NCI-H2171 (cell line): ENCODE data around the gene HLCS.

ENCODE experiments used
- DNase-seq: peaks from one replicate; lab custom pipeline; 2025; lab: John Stamatoyannopoulos, UW

Gene HLCS

GRCh38 chr21:36806103-36806502, 160.4 kb downstream of the HLCS start:
- no peak for DNase-seq

DNA sequence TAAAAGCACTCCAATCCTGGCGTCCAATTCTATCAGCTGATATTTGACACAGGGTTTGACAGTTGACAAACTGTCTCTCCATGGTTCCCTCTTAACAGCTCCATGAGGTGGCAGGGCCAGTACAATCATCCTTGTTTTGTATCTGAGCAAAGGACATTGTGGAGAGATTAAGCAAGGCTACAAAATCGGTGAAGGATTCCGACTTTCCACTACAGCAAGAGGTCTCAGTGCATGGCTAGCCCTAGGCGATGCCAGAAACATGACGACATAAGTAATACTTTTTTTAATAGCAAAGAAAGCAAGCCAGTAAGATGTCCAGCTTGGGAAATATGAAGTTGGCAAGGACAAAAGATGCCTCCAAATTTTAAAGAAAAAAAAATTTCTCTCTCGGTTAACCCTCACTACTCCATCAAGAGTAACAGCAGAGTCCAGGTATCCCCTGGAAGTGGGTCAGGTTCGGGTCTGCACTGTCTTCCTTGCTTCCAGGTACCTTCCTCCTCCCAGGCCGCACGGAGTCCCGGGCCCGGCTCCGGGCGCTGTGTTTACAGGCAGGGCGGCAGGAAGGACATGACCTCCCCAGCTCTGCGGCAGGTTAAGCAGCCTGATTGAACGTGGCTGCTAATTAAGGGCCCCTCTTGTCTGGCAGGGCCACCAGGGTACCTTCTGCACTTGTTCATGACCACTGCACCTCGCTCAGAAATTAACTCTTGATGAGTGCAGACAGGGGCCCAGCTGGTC, 161.4 kb downstream of the HLCS start:
- DNase-seq: no peak

DNA sequence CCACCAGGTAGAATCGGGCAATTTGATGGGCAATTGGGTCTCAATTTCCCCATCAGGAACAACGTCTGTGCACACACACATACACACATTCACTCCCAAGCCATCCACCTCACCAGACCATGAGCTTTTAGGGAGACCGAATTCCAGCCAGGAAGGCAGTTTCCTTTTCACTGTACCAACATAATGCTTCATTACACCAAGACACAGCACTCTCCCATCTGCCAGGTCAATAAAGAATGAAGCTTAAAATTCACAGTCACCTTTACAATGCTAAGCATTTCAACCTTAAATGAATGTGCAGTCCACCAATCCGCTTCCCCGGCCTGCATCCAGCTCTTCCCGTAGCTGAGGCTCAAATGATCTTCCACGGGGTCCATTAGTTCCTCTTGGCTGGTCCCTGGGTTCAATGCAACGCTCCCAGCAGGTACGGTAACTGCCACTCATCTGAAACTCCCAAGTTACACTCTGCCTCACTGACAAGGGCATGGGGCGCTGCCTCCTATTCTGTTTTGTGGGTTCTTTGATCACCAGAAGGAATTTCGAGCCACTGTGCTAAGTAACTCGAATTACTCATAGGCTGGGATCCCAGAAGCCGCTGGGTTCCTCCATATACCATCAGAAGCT, 162.5 kb downstream of the HLCS start:
- no peak for DNase-seq

DNA sequence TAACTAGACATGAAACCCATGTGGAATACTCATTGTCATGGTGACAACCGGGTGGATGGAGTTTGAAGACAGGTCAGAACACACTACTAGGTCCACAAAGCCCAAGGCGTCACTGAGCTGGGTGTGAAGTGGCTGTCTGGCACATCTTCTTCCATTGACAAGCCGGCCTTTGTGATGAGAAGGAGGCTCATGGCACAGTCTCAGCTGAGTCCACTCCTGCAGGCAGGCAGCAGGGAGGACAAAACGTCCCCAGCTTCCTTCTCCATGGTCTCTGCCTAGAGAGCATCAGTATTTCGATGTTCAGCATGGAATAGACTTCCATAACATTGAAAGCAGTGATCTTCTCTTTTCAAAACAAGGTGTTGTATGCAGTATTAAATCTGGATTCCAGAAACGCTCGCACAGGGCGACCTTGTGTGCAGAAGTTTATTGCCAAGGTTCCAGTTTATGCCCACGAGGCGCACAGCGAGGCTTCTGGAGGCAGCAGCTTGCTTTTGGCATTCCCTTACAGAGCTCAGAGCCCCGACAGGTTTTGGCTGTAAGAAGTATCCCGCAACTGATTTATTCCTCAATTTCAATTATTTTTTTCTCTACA, 163.3 kb downstream of the HLCS start:
- DNase-seq: no peak

DNA sequence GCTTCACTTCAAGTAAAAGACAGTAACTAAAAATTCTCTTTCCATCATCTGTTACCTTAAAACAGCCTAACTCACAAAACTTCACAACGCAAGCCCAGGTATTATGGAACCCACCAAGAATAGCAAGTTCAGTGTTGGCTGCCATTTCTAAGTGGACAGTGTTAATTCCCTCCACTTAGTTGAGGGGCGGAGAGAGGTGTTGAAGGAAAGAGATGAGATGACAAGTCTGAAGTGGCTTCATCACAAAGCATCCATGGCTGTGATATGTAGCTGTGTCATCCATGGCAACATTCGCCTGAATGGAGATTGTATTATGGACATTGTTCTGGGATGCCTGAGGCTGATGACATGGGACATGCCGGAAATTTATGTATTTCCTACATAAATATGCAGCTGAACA, 165.7 kb downstream of the HLCS start:
- no peak for DNase-seq

- DNase-seq: no peak
Measured at GRCh38 chr21:36799869-36800268, 166.6 kb downstream of the HLCS start.

- DNase-seq: no peak
Measured at GRCh38 chr21:36798491-36798890, 168.0 kb downstream of the HLCS start.

DNA sequence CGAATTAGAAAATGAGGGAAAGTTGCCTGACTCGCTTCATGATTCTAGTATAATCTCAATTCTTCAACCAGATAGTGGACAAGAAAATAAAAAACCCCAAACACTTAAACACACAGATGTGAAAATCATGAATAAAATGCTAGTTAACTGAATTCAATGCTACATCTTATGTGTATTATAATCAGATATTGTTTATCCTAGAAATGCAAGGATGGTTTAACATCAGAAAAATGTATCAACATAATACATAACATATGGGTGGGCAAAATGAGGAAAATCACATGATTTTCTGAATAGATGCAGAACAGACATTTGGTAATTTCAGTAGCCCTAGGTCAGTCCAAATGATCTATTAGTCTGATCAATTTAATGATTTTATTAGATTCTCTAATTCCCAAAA, 170.4 kb downstream of the HLCS start:
- DNase-seq: no peak

GRCh38 chr21:36792505-36792967, 173.9 kb downstream of the HLCS start:
- no peak for DNase-seq

DNA sequence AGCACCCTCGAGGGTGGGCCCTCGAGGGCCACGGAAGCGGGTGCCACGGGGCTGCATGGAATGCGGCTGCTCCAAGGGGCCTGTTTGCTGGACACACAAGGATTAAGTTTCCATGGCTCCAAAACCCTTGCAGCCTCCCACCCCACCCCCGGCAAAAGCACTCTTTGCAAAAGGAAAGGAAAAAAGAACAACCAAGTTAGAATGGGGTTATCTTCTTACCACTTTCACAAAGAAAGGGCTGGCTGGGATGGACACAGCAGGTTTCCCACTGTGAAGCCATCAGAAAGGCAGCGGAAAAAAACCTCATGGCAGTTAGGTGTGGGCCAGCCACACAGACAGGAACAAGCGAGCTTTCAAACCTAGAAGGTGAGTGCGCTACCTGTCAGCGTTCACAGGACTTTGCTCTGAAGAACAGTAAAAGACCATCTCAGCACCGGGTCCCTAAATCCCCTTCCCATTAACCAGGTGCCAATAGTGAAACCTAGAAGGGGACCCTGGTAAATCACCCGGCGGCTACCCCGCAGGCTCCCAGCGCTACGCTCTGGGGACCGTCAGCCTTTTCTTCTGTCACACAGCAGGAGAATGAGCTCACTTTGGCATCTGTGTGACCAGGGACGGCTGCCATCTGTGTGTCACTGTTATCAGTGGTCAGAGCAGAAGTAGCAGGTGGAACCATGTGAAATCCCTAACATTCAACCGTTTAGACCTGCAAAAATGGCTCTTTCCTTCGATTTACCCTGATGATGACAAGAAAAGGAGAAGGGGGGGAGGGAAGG, 174.6 kb downstream of the HLCS start:
- DNase-seq: no peak

DNA sequence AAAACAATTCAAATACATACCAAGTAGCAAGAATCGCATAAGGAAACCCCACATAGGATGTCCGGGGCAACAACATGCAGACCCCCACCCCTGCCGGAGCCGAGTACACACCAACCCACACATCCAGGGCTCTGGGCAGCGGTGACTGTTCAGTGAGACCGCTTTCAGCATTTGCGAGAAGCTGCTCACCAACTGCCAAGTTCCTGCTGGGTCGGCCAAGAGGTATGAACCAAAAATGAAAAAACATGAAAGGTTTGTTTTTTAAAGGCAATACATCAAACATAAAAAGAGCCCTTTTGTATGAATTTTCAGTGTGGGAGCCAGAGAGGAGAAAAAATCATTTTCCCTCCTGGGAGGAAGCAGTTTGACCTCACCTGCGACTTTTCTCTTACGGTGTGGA, 175.3 kb downstream of the HLCS start:
- DNase-seq: no peak

GRCh38 chr21:36790616-36791015, 175.9 kb downstream of the HLCS start:
- DNase-seq: no peak

DNA sequence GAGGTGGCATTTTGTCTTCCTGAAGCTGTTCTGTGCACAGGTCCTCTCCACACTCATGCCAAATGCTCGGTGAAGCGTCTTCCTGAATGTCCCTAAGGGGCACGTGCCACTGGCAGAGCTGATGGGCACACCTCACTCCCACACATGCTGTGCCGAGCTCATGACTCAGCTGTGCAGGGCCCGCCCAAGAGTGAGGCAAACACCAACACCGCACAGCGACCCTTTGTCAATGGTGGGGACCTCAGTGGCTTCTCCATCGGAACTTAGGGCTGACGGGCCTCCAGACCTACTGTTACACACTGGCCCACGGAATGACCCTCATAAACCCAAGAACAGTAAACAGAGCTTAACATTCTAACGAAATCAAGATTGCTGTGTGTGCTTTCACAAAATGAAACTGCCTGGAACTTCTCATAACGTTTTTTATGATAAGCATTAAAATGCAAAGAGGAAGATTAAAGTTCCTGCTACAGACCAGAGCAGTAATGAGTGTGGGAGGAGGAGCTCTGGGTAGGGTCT, 178.3 kb downstream of the HLCS start:
- DNase-seq: peak; percentile 10

DNA sequence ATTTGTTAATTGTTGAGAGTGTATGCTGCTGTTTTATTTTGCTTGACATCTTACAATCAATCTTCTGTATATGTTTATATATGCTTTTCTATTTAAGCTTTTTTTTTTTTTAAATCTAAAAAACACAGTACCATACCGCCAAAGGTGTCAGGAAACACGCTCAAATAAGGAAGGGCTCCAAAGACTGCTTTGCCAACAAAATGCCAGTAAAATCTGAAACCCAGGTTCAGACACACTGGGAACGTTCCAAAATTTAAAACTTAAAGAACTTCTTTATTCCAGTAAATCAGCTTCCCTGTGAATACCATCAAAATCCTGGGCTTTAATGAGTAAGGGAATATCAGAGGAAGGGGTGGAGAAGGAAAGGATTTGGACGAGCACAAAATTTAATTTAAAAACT, 180.3 kb downstream of the HLCS start:
- no peak for DNase-seq

- DNase-seq: no peak
Measured at GRCh38 chr21:36785615-36786014, 180.9 kb downstream of the HLCS start.

DNA sequence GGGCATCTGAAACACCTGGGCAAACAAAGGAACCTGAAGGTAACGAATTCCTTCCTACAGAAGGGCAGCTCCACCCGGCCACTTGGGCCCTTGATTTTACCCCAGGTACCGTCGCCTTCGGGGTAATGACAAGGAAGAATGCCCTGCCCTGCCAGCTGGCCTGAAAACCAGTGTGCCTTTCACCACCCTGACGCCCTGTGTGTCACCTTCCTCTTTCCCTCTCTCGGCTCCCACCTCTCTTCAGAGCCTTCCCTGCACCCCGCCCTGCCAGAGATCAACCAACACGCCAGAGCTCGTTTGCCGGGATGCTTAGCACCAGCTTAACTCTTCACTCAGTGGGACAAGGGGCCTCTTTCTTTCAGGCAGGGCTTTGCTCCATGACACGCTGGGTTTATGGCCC, 181.5 kb downstream of the HLCS start:
- no peak for DNase-seq

- no peak for DNase-seq
Measured at GRCh38 chr21:36783612-36784374, 182.7 kb downstream of the HLCS start.

- no peak for DNase-seq
Measured at GRCh38 chr21:36780861-36781260, 185.6 kb downstream of the HLCS start.

- no peak for DNase-seq
Measured at GRCh38 chr21:36776981-36777617, 189.4 kb downstream of the HLCS start.

GRCh38 chr21:36773995-36774394, 192.5 kb downstream of the HLCS start:
- no peak for DNase-seq

- DNase-seq: peak; percentile 24
Measured at GRCh38 chr21:36773117-36773516, 193.4 kb downstream of the HLCS start.
